ENCODE data around the gene PVALEF. TPM values are rescaled to one million over a fixed set of nuclear protein-coding genes. Genes with fewer than 3 reads are reported as not detected.

PVALEF gene
- polyA plus RNA-seq, 4 donors = 0.13 to 0.79 (median 0.45) TPM

GRCh38 chr17:81160747-81161453 lies 4.4 kb upstream of the PVALEF start:
- no peak for DNase-seq (ENCODE audit: low read depth in 4 of 4, low spot score in 2 of 4)

- no peak for DNase-seq (ENCODE audit: low read depth in 4 of 4, low spot score in 2 of 4)
Observed at GRCh38 chr17:81161536-81161935, 3.8 kb upstream of the PVALEF start.

GRCh38 chr17:81161972-81162371 lies 3.3 kb upstream of the PVALEF start:
- no peak for DNase-seq (ENCODE audit: low read depth in 4 of 4, low spot score in 2 of 4)

DNA sequence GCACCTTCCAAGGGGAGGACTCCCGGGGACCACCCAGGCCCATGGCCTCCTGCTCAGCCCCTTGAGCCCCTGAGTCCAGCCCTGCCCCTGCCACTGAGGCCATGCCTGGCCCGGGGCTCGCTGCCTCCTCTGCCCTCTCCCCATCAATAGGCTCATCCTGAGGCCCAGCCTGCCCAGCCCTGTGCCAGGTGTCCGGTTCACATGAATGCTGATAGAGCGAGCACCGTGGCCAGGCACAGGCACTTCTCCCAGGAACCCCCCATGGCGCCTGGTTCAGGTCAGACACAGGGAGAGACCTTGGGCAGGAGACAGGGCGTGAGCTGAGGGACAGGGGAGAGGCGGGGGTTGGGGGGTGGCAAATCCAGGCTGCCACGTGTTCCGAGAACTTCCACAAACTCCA lies 2.8 kb upstream of the PVALEF start:
- no peak for DNase-seq (ENCODE audit: low read depth in 4 of 4, low spot score in 2 of 4)

- no peak for DNase-seq (ENCODE audit: low read depth in 4 of 4, low spot score in 2 of 4)
Observed at GRCh38 chr17:81163051-81163695, 2.1 kb upstream of the PVALEF start.

DNA sequence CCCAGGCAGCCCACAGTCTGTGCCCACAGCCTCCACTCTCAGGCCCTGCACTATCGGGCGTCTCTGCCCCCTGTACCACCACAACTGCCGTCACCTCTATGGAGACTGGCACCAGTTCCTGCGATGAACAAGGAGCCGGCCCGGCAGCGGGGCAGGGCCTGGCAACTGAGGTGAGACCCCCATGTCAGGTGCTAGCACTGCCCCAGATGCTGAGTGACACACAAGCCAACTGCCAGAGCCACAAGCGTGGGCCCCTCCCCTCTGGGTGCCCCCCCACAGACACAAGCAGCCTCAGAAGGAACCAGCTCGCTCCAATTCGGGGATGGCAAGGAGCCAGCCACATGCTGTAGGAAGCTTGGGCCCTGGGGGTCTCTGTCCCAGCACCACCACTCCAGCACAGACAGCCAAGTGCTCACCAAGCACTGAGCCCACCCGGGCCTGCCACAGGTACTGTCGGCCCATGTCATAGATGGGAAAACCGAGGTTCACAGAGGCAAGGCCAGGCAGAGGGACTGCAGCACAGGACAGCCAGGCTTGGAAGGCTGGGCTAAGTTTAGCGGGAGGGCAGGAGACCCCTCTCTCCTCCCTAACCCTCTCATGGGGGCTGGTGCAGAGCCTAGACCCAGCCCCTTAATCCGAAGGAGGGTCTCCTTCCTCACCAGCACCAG lies 1.5 kb upstream of the PVALEF start:
- DNase-seq (ENCODE audit: low read depth in 4 of 4, low spot score in 2 of 4) = no peak

GRCh38 chr17:81164371-81165245 lies 699 bp upstream of the PVALEF start:
- no peak for DNase-seq (ENCODE audit: low read depth in 4 of 4, low spot score in 2 of 4)

- DNase-seq (ENCODE audit: low read depth in 4 of 4, low spot score in 2 of 4) = no peak
Observed at GRCh38 chr17:81166033-81166492, 756 bp downstream of the PVALEF start, which contains the start of gene AATK. Gene AATK (minus strand): TSS chr17:81166221. CDS start chr17:81165992, 229 bp downstream.

DNA sequence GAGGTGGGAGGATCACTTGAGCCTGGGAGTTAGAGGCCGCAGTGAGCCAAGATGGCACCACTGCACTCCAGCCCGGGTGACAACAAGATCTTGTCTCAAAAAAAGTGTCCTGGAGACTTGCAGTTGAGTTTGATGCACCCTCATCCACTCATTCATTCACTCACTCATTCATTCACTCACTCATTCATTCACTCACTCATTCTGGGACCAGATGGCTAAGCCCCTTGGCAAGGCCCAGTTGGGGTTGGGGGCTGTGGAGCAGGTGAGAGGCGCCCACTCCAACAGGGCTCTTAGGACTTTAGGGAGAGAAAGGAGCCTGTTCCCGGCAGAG lies 1.9 kb downstream of the PVALEF start:
- DNase-seq (ENCODE audit: low read depth in 4 of 4, low spot score in 2 of 4) = no peak

- DNase-seq (ENCODE audit: low read depth in 4 of 4, low spot score in 2 of 4) = no peak
Observed at GRCh38 chr17:81167638-81168037, 2.3 kb downstream of the PVALEF start.

- no peak for DNase-seq (ENCODE audit: low read depth in 4 of 4, low spot score in 2 of 4)
Observed at GRCh38 chr17:81169870-81170309, 4.6 kb downstream of the PVALEF start.

GRCh38 chr17:81170727-81171494 lies 5.6 kb downstream of the PVALEF start:
- no peak for DNase-seq (ENCODE audit: low read depth in 4 of 4, low spot score in 2 of 4)

DNA sequence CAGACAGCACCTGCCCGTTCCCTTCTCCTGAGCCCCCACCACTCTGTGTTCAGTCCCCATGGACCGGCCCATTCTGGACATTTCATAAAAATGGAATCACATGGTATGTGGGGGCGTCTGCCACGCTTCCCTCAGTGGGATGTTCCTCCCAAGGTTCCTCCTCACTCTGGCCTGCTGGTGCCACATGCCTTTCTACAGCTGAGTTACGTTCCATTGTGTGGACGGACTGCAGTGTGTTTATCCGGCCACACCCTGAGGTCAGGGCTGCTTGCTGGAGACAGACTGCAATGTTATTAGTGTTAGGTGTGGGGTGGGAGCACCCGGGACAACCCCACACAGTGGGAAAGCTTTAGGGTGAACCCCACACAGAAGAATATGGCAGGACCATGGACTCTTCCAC lies 6.6 kb downstream of the PVALEF start:
- DNase-seq (ENCODE audit: low read depth in 4 of 4, low spot score in 2 of 4) = no peak

DNA sequence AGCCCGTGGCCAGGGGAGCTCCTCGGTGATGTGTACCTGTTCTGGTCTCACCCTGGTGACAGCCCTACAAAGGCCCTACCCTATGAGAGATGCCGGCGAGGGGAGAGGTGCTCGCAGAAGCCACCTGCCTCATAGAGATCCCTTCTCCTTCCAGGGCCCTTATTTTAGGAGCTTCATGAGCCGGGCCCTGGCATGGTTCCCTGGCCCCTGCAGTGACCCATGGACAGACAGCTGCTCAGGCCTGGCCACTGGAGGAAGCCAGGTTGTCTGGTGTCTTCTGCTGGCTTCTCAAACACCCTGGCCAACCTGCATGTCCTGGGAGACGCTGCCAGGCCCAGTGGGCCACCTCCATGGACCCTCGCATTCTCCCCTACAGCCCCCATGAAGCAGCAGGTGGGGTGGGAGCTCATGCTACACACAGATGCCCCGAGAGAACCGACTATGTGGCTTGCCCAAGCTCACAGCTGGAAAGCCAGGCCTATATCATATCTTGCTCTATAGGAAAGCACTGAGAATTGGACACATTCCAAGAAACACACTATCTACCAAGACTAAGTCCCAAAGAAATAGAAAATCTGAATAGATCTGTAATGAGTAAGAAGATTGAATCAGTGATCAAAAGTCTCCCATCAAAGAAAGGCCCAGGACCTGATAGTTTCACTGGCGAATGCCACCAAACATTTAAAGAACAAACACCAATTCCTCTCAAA lies 7.9 kb downstream of the PVALEF start:
- DNase-seq (ENCODE audit: low read depth in 4 of 4, low spot score in 2 of 4) = no peak

DNA sequence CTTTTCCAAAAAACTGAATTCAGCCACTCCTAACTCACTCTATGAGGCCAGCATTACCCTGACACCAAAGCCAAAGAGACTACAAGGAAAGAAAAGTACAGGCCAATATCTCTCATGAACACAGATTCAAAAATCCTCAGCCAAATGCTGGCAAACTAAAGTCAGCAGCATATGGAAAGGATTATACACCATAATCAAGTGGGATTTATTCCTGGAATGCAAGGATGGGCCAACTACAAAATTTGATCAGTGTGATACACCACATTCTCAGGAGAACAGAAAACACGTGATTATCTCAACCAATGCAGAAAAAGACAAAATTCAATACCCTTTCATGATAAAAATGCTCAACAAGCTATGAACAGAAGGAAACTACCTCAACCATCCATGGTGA lies 8.5 kb downstream of the PVALEF start:
- no peak for DNase-seq (ENCODE audit: low read depth in 4 of 4, low spot score in 2 of 4)

DNA sequence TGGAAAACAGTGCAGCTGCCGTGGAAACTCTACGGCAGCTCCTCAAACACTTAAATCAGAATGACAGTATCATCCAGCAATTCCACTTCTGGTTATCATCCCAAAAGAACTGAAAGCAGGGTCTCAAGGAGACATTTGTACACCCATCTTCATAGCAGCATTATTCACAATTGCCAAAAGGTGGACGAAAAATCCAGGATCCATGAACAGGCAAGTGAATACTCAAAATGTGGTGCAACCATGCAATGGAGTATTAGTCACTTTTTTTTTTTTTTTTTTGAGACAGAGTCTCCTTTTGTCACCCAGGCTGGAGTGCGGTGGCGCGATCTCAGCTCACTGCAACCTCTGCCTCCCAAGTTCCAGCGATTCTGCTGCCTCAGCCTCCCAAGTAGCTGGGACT lies 11.4 kb downstream of the PVALEF start:
- no peak for DNase-seq (ENCODE audit: low read depth in 4 of 4, low spot score in 2 of 4)

DNA sequence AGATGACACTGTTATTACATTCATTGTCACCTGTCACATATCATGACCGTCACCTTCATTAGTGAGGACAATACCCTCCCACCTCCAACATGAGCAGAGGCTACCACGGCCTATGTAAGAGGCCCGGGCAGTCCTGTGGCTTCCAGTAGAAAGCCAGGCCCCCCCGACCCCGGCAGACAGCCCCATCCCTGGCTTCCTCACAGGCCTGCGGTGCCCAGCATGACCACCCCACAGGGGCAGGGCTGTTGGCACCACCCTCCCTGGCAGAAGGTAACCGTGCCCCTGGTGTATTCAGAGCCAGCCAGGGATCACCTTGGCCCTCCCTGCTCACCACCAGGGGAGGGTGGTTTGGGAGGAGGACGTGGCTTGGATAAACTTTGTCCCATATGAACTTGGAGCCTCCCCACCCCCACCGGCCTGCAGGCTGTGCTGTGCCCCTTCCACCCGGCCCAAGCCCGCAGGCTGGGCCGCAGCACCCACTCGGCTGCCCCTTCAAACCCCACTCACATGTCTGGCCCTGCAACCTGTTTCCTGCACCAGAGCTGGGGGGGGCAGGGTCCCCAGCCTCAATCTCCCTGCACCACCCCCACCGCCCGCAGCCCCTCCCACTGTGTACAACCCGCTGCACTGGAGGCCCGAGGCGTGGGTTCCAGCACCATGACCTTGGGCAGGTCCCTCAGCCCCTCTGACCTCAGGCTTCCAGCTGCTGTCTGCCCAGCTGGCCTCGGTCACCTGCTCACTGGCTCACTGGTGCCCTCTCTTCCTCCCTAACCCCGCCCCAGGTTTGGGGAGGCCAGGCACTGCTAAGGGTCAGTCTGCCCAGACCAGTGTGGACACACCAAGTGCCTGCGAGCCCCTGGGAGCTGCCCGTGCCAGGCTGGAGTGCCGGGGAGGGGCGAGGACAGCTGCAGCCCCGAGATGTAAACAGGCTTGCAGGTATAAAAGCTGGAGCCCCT lies 13.1 kb downstream of the PVALEF start:
- no peak for DNase-seq (ENCODE audit: low read depth in 4 of 4, low spot score in 2 of 4)

DNA sequence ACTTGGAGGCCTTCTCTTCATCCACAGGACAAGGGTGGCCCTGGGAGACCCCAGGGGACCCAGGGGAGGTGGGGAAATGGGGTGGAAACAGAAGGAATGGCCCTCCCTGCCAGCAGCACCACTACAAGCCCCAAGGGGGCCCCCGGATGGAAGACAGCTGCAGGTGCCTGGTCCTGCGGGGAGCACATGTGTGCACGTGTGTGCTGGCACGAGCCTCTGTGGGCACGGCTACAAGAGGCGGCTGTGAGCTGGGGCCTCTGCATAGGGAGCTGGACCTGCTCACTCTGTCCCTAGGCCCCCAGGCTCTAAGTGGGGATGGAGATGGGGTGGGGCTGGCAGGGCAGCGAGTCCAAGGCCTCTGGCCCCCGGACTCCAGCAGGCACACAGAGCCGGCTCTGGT lies 13.9 kb downstream of the PVALEF start:
- no peak for DNase-seq (ENCODE audit: low read depth in 4 of 4, low spot score in 2 of 4)

All from left renal cortex interstitium (tissue), 4 donors.